H54 (cell line): Measurements from ENCODE around the gene FCRL6.

Source experiments
- DNase-seq: peaks from one replicate; pipeline ENCODE4 v3.0.0; 2011; ENCODE audit warnings: low spot score, mixed read lengths; ENCODE audit not compliant: insufficient read length
- FAIRE-seq: peaks from 3 replicates; lab custom pipeline; 2011; peaks lifted over from hg19 to GRCh38; lab: Jason Lieb, UNC
- POLR2A ChIP-seq: IDR thresholded peaks from 2 replicates; pipeline ENCODE4 v1.6.1; 2011; ENCODE audit warnings: low read depth, mild to moderate bottlenecking, low read length

FCRL6 gene

DNA sequence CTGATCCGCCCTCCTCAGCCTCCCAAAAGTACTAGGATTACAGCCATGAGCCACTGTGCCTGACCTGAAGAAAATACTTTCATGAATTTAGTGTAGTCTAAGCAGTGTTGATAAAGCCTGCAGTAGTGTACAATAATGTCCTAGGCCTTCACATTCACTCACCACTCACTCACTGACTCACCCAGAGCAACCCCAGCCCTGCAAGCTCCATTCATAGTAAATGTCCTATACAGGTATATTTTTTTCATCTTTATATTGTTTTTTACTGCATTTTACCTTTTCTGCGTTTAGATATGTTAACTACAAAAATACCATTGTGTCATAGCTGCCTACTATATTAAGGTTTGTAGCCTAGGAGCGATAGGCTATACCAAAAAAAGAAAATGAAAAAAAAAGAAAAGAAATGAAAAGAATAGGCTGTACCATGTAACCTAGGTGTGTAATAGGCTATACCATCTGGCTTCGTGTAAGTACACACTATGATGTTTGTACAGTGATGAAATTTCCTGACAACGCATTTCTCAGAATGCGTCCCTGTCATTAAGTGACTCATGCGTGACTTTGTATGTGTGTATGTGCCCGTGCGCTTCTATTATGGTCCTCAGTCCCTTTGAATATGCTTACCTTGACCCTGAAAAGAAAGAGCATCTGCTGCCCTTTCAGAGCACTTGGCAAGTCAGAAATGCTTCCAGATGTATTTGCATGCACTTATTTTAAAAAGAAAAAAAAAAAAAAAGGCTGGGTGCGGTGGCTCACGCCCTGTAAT, 15.3 kb downstream of the FCRL6 start:
- no peak for TF ChIP-seq POLR2A
- FAIRE-seq (no peak), DNase-seq (no peak)

DNA sequence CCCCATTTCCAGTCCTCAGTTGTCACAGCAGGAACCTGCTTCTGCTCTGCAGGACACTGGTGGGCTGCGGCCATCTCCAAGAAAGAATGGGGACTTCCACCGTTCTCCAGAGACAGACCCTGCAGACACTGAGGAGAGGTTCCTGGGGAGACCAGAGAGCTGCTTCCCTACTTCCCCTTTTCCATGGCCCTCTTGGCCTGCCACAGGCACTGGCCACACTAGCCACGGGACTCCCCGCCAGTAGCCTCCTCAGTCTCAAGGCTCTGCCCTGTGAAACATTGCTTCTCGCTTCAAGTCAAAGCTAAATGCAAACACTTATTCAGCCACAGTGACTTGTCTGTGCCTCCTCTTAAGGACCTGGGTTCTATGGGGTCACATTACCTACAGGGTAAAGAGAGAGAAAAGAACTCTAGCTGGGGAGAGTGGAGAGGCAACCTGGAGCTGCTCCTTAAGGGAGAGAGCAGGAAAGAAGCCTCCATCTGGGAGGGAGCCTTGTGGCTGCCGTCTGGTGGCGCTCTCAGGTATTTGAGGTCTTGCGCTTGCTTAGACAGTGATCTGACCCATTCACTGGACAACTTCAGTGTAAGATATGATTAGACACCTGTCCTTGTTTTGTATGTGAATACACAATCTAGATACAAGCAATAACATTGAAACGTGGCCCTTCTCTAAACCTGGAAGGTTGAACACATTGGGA, 19.2 kb downstream of the FCRL6 start:
- no peak for TF ChIP-seq POLR2A
- DNase-seq (no peak), FAIRE-seq (no peak)

DNA sequence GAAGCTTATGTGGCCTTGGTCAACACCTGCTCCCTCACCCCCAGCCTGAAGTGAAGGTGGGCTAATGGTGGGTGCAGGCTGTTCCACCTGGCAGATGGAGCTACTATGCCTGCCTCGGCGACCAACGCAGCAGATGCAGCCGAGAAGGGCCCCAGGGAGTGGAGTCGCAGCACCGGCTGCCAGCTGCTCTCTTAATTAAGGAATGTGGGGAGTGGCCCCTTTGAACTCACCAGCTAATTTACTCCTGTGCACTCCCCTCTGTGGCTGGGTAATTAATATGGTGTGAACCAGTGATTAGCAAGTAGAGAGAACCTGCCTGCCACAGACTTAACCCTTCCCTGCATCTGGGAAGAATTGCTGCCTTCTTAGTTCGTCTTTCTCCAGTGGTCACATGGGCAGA, 21.2 kb downstream of the FCRL6 start:
- no peak for DNase-seq
- FAIRE-seq, result no peak
- no peak for TF ChIP-seq POLR2A

DNA sequence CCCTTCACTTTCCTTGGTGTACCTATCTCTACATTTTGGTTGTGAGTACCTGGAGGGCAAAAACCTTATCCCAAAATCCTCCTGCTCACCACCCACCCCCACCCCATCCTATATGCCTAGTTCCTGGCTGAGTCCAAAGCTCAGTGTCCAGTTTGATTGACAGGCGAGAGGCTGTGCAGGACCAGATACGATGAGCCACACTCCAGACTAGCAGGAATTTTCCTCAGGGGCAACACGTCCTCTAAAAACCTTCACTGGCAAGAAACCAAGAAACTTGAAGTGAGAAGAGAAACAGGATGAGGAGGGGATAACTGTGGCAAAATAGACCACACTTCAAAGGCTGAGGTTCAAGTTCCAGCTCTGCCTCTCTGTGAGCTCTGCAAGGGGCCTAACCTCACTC, 23.4 kb downstream of the FCRL6 start:
- FAIRE-seq (no peak), DNase-seq (no peak)
- no peak for TF ChIP-seq POLR2A

DNA sequence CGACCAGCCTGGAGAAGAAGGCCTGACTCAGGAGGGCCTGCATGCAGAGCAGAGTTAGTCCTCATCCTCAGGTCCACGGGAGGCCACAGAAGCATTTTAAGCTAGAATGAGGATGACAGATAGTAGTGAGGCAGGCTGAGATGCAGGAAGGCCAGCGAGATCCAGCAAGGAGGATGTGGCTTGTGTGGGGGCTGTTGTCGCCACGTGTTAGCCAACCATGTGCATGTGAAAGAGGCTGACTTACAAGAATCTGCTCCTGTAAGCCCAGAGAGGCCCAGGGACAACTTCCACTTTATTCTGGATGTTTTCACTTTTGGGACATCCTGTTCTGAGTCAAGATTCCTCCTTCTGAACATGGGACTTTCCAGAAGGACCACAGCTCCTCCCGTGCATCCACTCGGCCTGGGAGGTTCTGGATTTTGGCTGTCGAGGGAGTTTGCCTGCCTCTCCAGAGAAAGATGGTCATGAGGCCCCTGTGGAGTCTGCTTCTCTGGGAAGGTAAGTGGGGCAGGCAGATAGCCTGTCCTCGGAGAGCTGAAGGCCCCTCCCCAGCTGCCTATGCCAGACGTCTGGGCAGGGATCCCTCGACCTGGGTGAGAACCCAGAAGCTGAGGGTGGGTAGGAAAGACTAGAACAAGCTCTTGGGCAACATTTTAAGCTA, 24.4 kb downstream of the FCRL6 start, which contains the start of gene SLAMF8:
Gene SLAMF8, plus strand, starts transcription at position 433 of the 661 bp plus-strand sequence. Its CDS starts 26 bp downstream, at position 459.
- no peak for TF ChIP-seq POLR2A
- no peak for DNase-seq
- FAIRE-seq, result no peak

DNA sequence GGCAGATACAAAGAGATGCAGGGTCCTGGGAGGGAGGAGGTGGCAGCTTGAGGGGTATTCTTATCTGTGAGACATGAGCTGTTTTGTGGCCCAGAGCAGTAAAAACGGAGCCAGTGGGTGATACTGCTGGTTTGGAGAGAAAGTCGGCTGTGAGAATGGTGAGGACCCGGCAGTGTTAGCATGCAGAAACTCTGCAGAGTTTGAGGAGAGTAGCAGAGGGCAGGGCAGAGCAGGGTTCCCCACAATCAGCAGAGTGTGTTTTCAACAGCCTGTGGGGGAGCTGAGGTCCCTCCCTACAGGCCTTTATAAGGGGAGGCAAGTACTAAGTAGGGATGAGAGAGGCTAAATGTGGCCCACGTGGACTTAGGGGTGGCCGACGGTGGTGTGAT, 24.9 kb downstream of the FCRL6 start:
- DNase-seq (no peak), FAIRE-seq (no peak)
- no peak for TF ChIP-seq POLR2A

DNA sequence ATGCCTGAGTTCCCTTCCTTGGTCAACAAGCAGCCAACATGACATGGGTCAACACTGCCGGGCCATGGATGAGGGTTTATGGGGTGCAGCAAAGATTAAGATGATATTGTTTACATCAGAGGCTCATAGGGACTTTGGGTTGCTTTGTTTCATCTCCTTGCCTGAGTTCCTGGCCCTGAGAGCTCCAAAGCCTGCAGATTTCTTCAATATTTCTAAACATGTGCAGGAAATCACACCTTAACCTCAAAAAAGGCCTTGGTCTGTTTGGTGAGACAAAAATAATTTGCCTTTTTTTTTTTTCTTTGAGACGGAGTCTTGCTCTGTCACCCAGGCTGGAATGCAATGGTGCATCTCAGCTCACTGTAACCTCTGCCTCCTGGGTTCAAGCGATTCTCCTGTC, 25.4 kb downstream of the FCRL6 start:
- DNase-seq, result no peak
- no peak for FAIRE-seq
- no peak for TF ChIP-seq POLR2A

DNA sequence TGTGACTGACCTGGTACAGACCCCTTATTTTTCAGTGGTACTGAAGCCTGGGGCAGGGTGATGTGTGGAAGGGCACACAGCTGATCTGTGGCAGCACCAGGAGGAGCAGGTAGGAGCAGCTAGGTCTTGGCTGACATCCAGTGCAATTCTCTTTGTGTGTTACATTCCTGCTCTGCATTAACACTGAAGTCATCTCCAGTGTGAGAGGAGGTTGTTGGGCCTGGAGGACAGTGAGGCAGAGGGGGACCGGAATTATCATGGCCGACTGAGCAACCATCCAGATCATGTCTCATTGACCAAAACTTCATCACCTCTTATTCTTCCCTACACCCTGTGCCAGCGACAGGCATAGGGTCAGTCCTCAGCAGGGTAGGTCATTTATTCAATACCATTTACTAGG, 26.0 kb downstream of the FCRL6 start:
- TF ChIP-seq POLR2A, result no peak
- no peak for DNase-seq
- FAIRE-seq, result no peak

DNA sequence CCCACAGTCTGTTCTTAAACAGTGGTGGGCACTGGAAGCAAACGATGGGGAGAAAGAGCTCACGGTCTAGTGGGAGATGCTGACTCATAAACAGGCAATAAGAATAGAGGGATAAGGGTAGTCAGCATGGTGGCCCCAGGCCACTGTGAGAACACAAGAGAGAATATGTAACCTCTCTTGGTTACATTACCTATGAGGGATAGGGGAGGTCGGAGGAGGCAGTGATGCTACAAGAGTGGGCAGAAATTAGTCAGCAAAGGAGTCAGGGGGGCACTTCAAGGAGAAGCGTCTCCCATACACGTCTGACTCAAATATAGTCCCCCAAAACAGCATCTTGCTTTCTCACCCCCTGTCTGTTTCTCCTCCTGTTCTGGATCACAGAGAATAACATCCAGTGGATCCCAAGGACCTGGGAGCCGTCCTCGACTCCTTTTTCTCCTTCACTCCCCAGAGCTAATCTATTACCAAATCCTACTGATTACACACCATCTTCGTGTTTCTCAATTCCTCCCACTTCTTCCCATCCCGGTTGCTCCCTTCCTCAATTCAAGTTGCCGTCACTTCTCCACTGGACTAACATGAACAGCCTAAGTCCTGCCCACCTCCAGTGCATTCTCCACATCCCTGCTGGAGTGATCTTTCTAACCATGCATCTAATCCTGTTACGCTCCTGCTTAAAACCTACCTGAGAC, 26.6 kb downstream of the FCRL6 start:
- TF ChIP-seq POLR2A, result no peak
- no peak for FAIRE-seq
- DNase-seq, result no peak

DNA sequence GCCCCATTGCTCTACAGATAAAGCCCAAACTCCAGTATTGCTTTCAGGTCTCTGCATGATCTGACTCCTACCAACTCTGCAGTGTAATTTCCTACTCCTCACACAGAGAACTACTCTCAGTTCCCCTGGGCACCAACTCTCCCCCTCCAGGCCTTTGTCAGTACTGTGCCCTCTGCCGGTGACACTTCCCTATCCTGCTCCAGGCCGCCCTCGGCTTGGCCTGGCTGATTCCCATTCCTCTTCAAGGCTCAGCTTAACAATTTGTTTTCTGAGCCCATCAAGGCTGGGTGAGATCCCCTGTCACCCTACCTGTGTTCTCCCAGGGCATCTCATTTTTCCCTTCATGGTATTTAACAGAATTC, 27.1 kb downstream of the FCRL6 start:
- FAIRE-seq (no peak), DNase-seq (no peak)
- TF ChIP-seq POLR2A, result no peak

DNA sequence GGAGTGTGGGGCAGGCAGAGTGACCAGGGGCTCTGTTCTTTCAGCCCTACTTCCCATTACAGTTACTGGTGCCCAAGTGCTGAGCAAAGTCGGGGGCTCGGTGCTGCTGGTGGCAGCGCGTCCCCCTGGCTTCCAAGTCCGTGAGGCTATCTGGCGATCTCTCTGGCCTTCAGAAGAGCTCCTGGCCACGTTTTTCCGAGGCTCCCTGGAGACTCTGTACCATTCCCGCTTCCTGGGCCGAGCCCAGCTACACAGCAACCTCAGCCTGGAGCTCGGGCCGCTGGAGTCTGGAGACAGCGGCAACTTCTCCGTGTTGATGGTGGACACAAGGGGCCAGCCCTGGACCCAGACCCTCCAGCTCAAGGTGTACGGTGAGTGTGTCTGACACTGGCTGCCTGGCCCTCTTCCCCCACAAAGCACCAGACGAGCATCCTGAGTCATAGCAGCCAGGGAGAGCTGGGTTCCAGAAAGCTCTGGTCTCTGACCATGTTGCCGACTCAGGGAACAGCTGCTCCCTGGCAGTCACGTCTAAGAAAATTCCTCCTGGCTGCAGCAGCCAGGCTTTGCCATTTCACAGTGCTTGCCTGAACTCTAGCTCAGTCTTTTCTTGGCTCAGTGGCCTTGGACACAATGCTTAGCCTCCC, 27.8 kb downstream of the FCRL6 start:
- DNase-seq (peak; percentile 46), FAIRE-seq (no peak)
- no peak for TF ChIP-seq POLR2A

DNA sequence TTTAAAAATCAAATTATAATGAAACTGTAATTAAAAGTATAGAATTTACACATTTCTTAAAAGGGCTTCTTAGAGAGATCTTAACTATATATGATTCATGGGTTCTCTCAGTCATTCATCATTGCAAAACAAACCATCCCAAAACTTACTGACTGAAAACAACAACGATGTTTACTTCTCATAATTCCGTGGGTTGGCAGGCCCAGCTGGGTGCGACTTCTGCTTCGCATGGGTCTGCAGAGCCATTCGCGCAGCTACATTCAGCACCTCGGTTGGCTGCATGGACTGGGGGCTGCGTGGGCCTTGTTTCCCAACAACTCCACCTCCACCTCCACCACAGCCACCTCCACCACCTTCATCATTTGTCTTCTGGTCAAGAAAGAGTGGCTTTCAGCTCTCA, 28.6 kb downstream of the FCRL6 start:
- no peak for TF ChIP-seq POLR2A

DNA sequence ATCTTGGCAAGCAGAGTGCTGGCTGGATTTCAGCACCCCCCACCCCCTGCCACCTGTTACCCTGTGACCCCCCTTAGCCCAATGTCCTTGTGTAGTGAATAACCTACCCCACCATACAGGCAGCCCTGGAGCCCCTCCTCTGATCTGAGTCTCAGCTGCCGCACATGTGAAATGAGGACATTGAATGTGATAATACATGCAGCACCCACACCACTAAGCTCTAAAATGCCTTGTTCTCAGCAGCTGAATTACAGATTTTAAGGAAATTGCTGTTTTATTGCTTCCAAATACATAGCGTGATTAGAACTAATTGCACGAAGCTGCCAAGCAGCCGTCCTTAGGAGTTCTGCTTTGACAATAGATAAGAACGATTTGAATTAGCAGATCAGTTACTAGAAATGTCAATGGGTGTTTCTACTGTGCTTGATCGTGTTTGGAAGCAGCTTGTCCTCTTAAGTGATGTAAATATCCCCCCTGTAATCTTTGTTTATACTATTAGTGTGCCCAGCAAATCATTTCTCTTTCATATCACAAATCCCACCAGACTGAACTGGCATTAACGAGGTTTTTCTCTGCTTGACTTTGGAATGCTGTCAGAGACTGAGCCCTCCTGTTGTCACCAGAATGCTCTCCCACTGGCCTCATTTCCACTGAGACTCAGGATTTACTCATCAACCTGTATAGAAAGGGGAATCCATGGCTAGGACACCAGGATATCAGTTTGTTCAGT, 29.4 kb downstream of the FCRL6 start:
- no peak for DNase-seq
- FAIRE-seq, result no peak

More for the DNA sequence above, 28.6 kb downstream of the FCRL6 start:
- DNase-seq (no peak), FAIRE-seq (no peak)

More for the DNA sequence above, 29.4 kb downstream of the FCRL6 start:
- no peak for TF ChIP-seq POLR2A
